Measurements from ENCODE around the gene C15orf39. TPM values are rescaled to one million over a fixed set of nuclear protein-coding genes. Genes with fewer than 3 reads are reported as not detected.

Gene C15orf39
- total RNA-seq, 1 experiment from 2014 or later = 86.5 TPM

GRCh38 chr15:75203017-75203907, 1.6 kb downstream of the C15orf39 start:
- no peaks in the 10 kb centered on the region for H3K27me3 Mint-ChIP-seq (ENCODE audit: unreplicated experiment)
- CTCF ChIA-PET = interaction anchor here (0.6 to 5.4 kb wide), 7 partner anchors 16 to 174 kb away, joined by 3 to 119 read pairs (median 6); no protein-coding TSS in a partner anchor
- peaks cover 75% of the 10 kb centered on the region for H3K36me3 Mint-ChIP-seq (ENCODE audit: insufficient read depth, unreplicated experiment)
- peak overlapping the region; percentile 94 for H3K4me3 Mint-ChIP-seq (ENCODE audit: low read depth, unreplicated experiment)
- peaks cover 59% of the 10 kb centered on the region for H3K4me1 Mint-ChIP-seq (ENCODE audit: low read depth, unreplicated experiment)
- no peak for TF ChIP-seq CTCF (IDR thresholded peaks at IDR 0.05; ENCODE audit: unreplicated experiment)
- peak overlapping the region; percentile 79 for H3K27ac Mint-ChIP-seq (ENCODE audit: unreplicated experiment)
- H3K9me3 Mint-ChIP-seq (ENCODE audit: low read depth, unreplicated experiment) = no peaks in the 10 kb centered on the region
- BruUV-seq (replicated peaks) = TSS peak; percentile 32
- DNase-seq = no peak
- intact Hi-C loops (cut with micrococcal nuclease; ENCODE audit: unreplicated experiment) = loop anchor here (10.0 kb wide), 1 partner anchor 48 kb away; no protein-coding TSS in a partner anchor

GRCh38 chr15:75203908-75204263, 2.2 kb downstream of the C15orf39 start:
- BruUV-seq (replicated peaks) = no TSS peak
- DNase-seq = no peak
- Mint-ChIP-seq H3K27ac (ENCODE audit: unreplicated experiment) (peak overlapping the region; percentile 79), H3K27me3 (ENCODE audit: unreplicated experiment) (no peaks in the 10 kb centered on the region), H3K4me3 (ENCODE audit: low read depth, unreplicated experiment) (peak overlapping the region; percentile 94), H3K36me3 (ENCODE audit: insufficient read depth, unreplicated experiment) (peaks cover 81% of the 10 kb centered on the region), H3K9me3 (ENCODE audit: low read depth, unreplicated experiment) (no peaks in the 10 kb centered on the region), H3K4me1 (ENCODE audit: low read depth, unreplicated experiment) (peaks cover 56% of the 10 kb centered on the region)
- intact Hi-C loops (cut with micrococcal nuclease; ENCODE audit: unreplicated experiment) = loop anchor here (1.0 to 10.0 kb wide), 2 partner anchors 49 to 161 kb away; no protein-coding TSS in a partner anchor
- CTCF ChIA-PET = interaction anchor here (0.9 to 5.4 kb wide), 7 partner anchors 16 to 180 kb away, joined by 3 to 119 read pairs (median 6); partner anchors contain the start of gene PPCDC
- TF ChIP-seq CTCF (IDR thresholded peaks at IDR 0.05; ENCODE audit: unreplicated experiment) = no peak

GRCh38 chr15:75204340-75205063, 2.8 kb downstream of the C15orf39 start:
- CTCF ChIA-PET = interaction anchor here (0.7 to 5.4 kb wide), 11 partner anchors 15 to 248 kb away, joined by 3 to 119 read pairs (median 5); partner anchors contain the start of genes PPCDC and RPP25
- H3K27ac Mint-ChIP-seq (ENCODE audit: unreplicated experiment) = peak overlapping the region; percentile 79
- intact Hi-C loops (cut with micrococcal nuclease; ENCODE audit: unreplicated experiment) = loop anchor here (1.0 to 10.0 kb wide), 2 partner anchors 50 to 161 kb away; no protein-coding TSS in a partner anchor
- peak overlapping the region; percentile 94 for H3K4me3 Mint-ChIP-seq (ENCODE audit: low read depth, unreplicated experiment)
- no peaks in the 10 kb centered on the region for H3K27me3 Mint-ChIP-seq (ENCODE audit: unreplicated experiment)
- DNase-seq = peak; percentile 97
- H3K9me3 Mint-ChIP-seq (ENCODE audit: low read depth, unreplicated experiment) = no peaks in the 10 kb centered on the region
- H3K4me1 Mint-ChIP-seq (ENCODE audit: low read depth, unreplicated experiment) = peaks cover 56% of the 10 kb centered on the region
- peaks cover 88% of the 10 kb centered on the region for H3K36me3 Mint-ChIP-seq (ENCODE audit: insufficient read depth, unreplicated experiment)
- BruUV-seq (replicated peaks) = TSS peak; percentile 31
- TF ChIP-seq CTCF (IDR thresholded peaks at IDR 0.05; ENCODE audit: unreplicated experiment) = peak; percentile 90

- no peaks in the 10 kb centered on the region for H3K27me3 Mint-ChIP-seq (ENCODE audit: unreplicated experiment)
- H3K4me3 Mint-ChIP-seq (ENCODE audit: low read depth, unreplicated experiment) = peak overlapping the region; percentile 94
- intact Hi-C loops (cut with micrococcal nuclease; ENCODE audit: unreplicated experiment) = loop anchor here (10.0 kb wide), 1 partner anchor 50 kb away; no protein-coding TSS in a partner anchor
- no peaks in the 10 kb centered on the region for H3K9me3 Mint-ChIP-seq (ENCODE audit: low read depth, unreplicated experiment)
- H3K4me1 Mint-ChIP-seq (ENCODE audit: low read depth, unreplicated experiment) = peaks cover 56% of the 10 kb centered on the region
- peaks cover 93% of the 10 kb centered on the region for H3K36me3 Mint-ChIP-seq (ENCODE audit: insufficient read depth, unreplicated experiment)
- DNase-seq = no peak
- BruUV-seq (replicated peaks) = no TSS peak
- CTCF ChIA-PET = interaction anchor here (0.7 to 5.4 kb wide), 10 partner anchors 14 to 248 kb away, joined by 3 to 119 read pairs (median 6); partner anchors contain the start of genes PPCDC and RPP25
- TF ChIP-seq CTCF (IDR thresholded peaks at IDR 0.05; ENCODE audit: unreplicated experiment) = no peak
- peak overlapping the region; percentile 79 for H3K27ac Mint-ChIP-seq (ENCODE audit: unreplicated experiment)
These were observed 3.3 kb downstream of the C15orf39 start for GRCh38 chr15:75205064-75205395.

All from Calu3 (cell line).